Vagina (tissue), 2 donors: ENCODE data around the gene LENG8.

ENCODE experiments used
- POLR2A ChIP-seq, 2 donors: fragments of 450-650 bp; IDR thresholded peaks; one replicate each; pipeline ENCODE4 v1.6.1; 2017; ENCODE audit warnings: antibody characterized with exemption in 2 of 2, mild to moderate bottlenecking in 2 of 2, moderate library complexity in 2 of 2
- TF ChIP-seq, protein P1 (sequence below), 3 experiments: fragments of 450-650 bp in 2 of 3; fragments of 200-600 bp in 1 of 3; sonication (generic) in 1 of 3; IDR thresholded peaks; one replicate each; pipeline ENCODE4 v1.5.1; 2017 to 2019; ENCODE audit warnings: antibody characterized with exemption in 3 of 3, mild to moderate bottlenecking in 2 of 3, moderate library complexity in 2 of 3

DNA sequence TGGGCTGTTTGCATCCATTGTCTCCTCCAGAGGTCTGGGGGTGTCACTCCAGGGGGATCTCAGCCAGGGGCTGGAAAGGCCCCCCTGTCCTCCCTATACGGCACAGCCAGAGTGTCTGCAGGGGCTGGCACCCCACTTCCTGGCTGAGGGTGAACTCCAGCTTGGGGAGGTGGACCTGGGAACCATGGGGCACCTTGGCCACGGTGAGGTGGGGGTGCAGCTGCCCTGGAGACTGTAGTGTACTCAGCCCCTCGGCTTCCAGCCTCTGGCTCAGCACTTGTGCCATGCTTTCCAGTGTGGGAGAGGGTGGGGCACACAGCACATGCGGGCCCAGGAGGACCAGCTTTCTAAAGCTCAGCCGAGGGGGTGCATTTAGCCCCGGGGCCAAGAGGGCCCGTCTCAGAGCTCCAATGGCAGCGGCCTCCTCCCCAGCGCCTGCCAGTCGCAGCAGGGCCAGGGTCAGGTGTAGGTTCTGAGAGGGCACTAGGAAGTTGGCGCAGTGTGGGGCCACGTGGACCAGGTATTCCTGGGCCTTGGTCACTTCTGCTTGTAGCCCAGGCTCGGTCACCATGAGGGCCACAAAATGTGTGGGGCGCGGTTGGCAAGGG lies 13.2 kb downstream of the LENG8 start:
- TF ChIP-seq POLR2A (IDR thresholded peaks at IDR 0.05) = no peak
- TF ChIP-seq, protein P1, sequence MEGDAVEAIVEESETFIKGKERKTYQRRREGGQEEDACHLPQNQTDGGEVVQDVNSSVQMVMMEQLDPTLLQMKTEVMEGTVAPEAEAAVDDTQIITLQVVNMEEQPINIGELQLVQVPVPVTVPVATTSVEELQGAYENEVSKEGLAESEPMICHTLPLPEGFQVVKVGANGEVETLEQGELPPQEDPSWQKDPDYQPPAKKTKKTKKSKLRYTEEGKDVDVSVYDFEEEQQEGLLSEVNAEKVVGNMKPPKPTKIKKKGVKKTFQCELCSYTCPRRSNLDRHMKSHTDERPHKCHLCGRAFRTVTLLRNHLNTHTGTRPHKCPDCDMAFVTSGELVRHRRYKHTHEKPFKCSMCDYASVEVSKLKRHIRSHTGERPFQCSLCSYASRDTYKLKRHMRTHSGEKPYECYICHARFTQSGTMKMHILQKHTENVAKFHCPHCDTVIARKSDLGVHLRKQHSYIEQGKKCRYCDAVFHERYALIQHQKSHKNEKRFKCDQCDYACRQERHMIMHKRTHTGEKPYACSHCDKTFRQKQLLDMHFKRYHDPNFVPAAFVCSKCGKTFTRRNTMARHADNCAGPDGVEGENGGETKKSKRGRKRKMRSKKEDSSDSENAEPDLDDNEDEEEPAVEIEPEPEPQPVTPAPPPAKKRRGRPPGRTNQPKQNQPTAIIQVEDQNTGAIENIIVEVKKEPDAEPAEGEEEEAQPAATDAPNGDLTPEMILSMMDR (IDR thresholded peaks at IDR 0.05) = no peak
